ENCODE data around the gene BCL11A. TPM values are rescaled to one million over a fixed set of nuclear protein-coding genes. Genes with fewer than 3 reads are reported as not detected.

The BCL11A gene
- total RNA-seq, 4 donors from 2014 or later, result 1.5 to 8.8 (median 3.2) TPM

DNA sequence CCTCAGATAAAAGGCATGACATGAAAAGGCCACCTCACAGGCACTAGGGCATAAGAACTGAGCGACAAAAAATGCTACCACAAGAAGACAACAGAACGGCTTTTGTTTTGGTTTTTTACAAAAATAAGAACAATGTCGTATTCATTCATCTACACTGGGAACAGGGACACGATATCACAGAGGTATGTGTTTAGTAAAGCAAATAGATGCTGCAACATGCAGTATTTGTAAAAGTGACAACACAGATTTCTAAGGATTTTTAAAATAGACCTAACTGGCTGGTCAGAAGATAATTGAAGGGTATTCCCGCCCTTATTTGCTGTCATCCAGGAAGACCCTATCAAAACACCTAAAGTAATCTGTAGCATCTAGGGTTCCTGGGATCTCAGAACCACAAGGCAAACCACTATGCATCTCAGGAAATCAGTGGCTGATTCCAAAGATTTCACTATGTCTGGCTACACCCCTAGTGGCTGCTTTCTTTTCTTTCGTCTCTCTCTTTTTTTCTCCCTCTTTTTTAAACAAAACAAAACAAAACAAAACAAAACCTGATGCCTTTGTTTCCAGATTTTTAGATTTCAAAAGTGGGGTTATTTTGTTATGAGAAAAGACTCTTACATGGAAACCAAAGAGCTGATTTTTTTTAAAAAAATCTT, 97.2 kb downstream of the BCL11A start:
- H3K4me3 ChIP-seq, result no peak overlapping the region
- no peaks in the 10 kb centered on the region for H3K27me3 ChIP-seq
- intact Hi-C loops (cut with DNase I; ENCODE audit: low total_unique reads), result no loop called here
- no peak overlapping the region for H3K27ac ChIP-seq
- no peak for DNase-seq
- no peaks in the 10 kb centered on the region for H3K4me1 ChIP-seq
- H3K36me3 ChIP-seq, result no peaks in the 10 kb centered on the region
- TF ChIP-seq, protein P1, sequence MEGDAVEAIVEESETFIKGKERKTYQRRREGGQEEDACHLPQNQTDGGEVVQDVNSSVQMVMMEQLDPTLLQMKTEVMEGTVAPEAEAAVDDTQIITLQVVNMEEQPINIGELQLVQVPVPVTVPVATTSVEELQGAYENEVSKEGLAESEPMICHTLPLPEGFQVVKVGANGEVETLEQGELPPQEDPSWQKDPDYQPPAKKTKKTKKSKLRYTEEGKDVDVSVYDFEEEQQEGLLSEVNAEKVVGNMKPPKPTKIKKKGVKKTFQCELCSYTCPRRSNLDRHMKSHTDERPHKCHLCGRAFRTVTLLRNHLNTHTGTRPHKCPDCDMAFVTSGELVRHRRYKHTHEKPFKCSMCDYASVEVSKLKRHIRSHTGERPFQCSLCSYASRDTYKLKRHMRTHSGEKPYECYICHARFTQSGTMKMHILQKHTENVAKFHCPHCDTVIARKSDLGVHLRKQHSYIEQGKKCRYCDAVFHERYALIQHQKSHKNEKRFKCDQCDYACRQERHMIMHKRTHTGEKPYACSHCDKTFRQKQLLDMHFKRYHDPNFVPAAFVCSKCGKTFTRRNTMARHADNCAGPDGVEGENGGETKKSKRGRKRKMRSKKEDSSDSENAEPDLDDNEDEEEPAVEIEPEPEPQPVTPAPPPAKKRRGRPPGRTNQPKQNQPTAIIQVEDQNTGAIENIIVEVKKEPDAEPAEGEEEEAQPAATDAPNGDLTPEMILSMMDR (IDR thresholded peaks at IDR 0.05), result no peak
- TF ChIP-seq POLR2A (IDR thresholded peaks at IDR 0.05), result no peak
- no peaks in the 10 kb centered on the region for H3K9me3 ChIP-seq

DNA sequence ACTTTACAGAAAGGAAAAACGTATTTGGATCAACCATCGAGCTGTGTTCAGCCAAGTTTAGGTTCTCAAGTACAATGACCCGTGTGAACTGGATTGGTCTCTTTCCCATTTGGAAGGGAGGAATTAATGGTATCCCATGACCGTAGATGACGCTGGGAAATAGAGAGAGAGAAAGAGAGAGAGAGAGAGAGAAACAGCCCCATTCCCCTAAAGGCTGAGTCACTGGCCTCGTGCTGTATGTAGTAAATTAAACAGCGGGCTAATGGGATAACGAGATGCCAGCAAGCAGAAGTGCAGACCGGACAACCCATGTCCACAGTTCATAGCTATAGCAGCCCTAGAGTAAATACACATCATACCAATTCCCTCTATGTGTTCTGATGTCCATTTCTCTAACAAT, 99.6 kb downstream of the BCL11A start:
- no peak for TF ChIP-seq POLR2A (IDR thresholded peaks at IDR 0.05)
- TF ChIP-seq, protein P1 (IDR thresholded peaks at IDR 0.05), result no peak
- intact Hi-C loops (cut with DNase I; ENCODE audit: low total_unique reads), result no loop called here
- H3K27ac ChIP-seq, result no peak overlapping the region
- no peaks in the 10 kb centered on the region for H3K36me3 ChIP-seq
- no peaks in the 10 kb centered on the region for H3K4me1 ChIP-seq
- no peaks in the 10 kb centered on the region for H3K27me3 ChIP-seq
- H3K9me3 ChIP-seq, result no peaks in the 10 kb centered on the region
- H3K4me3 ChIP-seq, result no peak overlapping the region
- no peak for DNase-seq

DNA sequence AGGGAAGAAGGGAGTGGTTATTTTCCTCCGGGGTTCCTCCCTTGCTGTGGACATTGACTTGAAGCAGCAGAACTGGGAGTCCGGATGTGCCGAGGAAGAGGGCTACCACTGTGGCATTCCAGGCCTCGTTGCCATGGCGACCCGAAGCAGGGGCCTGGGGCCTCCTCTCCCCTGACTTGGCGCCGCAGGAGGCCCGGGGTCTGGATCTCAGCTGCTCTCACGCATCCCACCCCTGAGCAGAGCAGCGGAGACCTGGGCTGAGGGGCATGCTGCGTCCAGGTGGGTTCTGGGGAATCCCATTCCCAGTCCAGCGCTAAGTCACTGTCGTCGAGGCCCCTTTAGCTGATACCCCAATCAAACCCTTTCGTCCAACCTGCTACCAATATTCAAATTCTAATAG, 100.2 kb downstream of the BCL11A start:
- intact Hi-C loops (cut with DNase I; ENCODE audit: low total_unique reads), result no loop called here
- DNase-seq, result no peak
- Histone ChIP-seq H3K36me3 (no peaks in the 10 kb centered on the region), H3K4me3 (no peak overlapping the region), H3K9me3 (no peaks in the 10 kb centered on the region), H3K27ac (no peak overlapping the region), H3K4me1 (no peaks in the 10 kb centered on the region), H3K27me3 (no peaks in the 10 kb centered on the region)
- no peak for TF ChIP-seq POLR2A (IDR thresholded peaks at IDR 0.05)
- TF ChIP-seq, protein P1 (IDR thresholded peaks at IDR 0.05), result no peak

DNA sequence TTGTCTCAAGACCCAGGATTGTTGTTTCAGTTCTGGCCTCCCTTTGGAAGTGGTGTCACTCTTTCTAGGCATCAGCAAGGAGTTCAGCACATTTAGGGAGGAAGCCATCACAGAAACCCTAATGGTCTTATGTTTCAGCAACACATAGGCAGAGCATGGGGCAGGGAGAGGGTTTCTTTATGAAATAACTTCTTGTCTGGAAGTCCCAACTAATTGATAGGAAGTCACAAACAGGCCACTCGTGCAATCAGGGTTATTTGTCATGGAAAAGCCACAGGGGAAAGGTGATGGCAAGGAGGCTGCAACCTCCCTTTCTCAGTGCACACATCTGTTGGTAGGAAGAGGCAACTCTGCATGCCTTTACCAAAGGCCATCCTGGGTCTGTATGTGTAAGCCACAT, 103.0 kb downstream of the BCL11A start:
- no peak for DNase-seq
- TF ChIP-seq POLR2A (IDR thresholded peaks at IDR 0.05), result no peak
- TF ChIP-seq, protein P1 (IDR thresholded peaks at IDR 0.05), result no peak
- Histone ChIP-seq H3K4me3 (no peak overlapping the region), H3K36me3 (no peaks in the 10 kb centered on the region), H3K27me3 (no peaks in the 10 kb centered on the region), H3K4me1 (no peaks in the 10 kb centered on the region), H3K9me3 (no peaks in the 10 kb centered on the region), H3K27ac (no peak overlapping the region)
- intact Hi-C loops (cut with DNase I; ENCODE audit: low total_unique reads), result no loop called here

DNA sequence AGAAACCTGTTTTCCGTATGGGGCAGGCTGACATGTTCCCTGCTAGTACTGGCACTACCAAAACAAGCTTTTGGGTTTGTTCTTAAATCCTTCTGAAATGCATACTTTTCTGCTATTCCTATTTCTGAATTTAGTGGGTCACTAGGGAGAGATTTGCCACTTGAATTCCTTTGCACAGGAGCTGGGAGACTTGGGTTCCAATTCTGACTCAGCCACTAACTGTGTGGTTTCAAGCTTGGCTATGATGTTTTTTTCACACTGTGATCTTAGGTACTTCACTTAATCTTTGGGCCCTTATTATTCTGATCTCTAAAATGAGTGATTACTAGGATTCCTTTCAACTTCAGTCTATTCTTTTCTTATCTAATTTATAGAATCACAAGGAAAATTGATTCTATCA, 105.5 kb downstream of the BCL11A start:
- Histone ChIP-seq H3K36me3 (no peaks in the 10 kb centered on the region), H3K9me3 (no peaks in the 10 kb centered on the region), H3K4me3 (no peak overlapping the region), H3K4me1 (no peaks in the 10 kb centered on the region), H3K27me3 (no peaks in the 10 kb centered on the region), H3K27ac (no peak overlapping the region)
- intact Hi-C loops (cut with DNase I; ENCODE audit: low total_unique reads), result no loop called here
- DNase-seq, result no peak
- TF ChIP-seq POLR2A (IDR thresholded peaks at IDR 0.05), result no peak
